Panc1 (cell line): ENCODE data around the gene APBB2. TPM values are rescaled to one million over a fixed set of nuclear protein-coding genes. Genes with fewer than 3 reads are reported as not detected.
A peak's percentile ranks its signal among the peaks of the same experiment; 100 is the strongest.

ENCODE experiments used
- ATAC-seq: fragments of 200-7000 bp; cut with Tn5 transposase; 2 replicates; pipeline ENCODE4 v1.9.1; 2020; ENCODE audit warnings: mild to moderate bottlenecking, moderate library complexity
- BruUV-seq: library from RNA; stranded (reverse); fragments of 400-500 nt; replicated peaks from 2 replicates; lab custom pipeline; 2021; lab: Mats Ljungman, UMichigan
- CTCF ChIA-PET: fragments of 300-600 bp; sonication (Branson Sonifier 250); formaldehyde crosslinking; loops from one replicate; lab custom pipeline; 2022; ENCODE audit warnings: antibody characterized with exemption; lab: Charles Lee
- POLR2A ChIA-PET: fragments of 300-600 bp; sonication (Branson Sonifier 250); formaldehyde crosslinking; loops from one replicate; lab custom pipeline; 2022; ENCODE audit warnings: antibody characterized with exemption; lab: Charles Lee
- DNase-seq: peaks from one replicate; pipeline ENCODE4 v3.0.0-alpha.2; 2010; ENCODE audit warnings: low read depth, low spot score
- H3K27ac ChIP-seq: 2 replicates; pipeline ENCODE4 v1.5.1; 2011; ENCODE audit warnings: mild to moderate bottlenecking, low read length, inconsistent platforms
- H3K27me3 ChIP-seq: fragments of 200-500 bp; sonication (Bioruptor generic); 2 replicates; pipeline ENCODE4 v1.6.0; 2014; ENCODE audit warnings: low read length, inconsistent platforms; ENCODE audit not compliant: control insufficient read depth, insufficient read depth
- H3K36me3 ChIP-seq: fragments of 200-500 bp; sonication (Bioruptor generic); 2 replicates; pipeline ENCODE4 v1.5.1; 2014; ENCODE audit warnings: inconsistent platforms, mild to moderate bottlenecking, low read length, moderate library complexity; ENCODE audit not compliant: control insufficient read depth, insufficient read depth
- H3K4me1 ChIP-seq: 2 replicates; pipeline ENCODE4 v1.5.1; 2011; ENCODE audit warnings: inconsistent platforms, mild to moderate bottlenecking, low read length, moderate library complexity; ENCODE audit not compliant: control insufficient read depth, insufficient read depth
- H3K4me3 ChIP-seq, 2 experiments: 2 replicates each; pipeline ENCODE4 v1.5.1; 2011 to 2012; ENCODE audit warnings: low read depth in 2 of 2, low read length in 2 of 2, mild to moderate bottlenecking in 2 of 2, inconsistent platforms in 1 of 2, moderate library complexity in 1 of 2
- H3K9me3 ChIP-seq: fragments of 200-500 bp; sonication (Bioruptor generic); 2 replicates; pipeline ENCODE4 v1.5.1; 2014; ENCODE audit warnings: low read depth, mild to moderate bottlenecking, inconsistent platforms, low read length, moderate library complexity; ENCODE audit not compliant: control insufficient read depth, insufficient read depth
- CTCF ChIP-seq: fragments of 450-650 bp; IDR thresholded peaks from 2 replicates; pipeline ENCODE4 v1.5.1; 2017; ENCODE audit warnings: mild to moderate bottlenecking
- POLR2AphosphoS5 ChIP-seq: IDR thresholded peaks from 2 replicates; pipeline ENCODE4 v1.6.1; 2012; ENCODE audit warnings: mild to moderate bottlenecking, low read depth, low read length, moderate library complexity
- SIN3A ChIP-seq: IDR thresholded peaks from 2 replicates; pipeline ENCODE4 v1.6.1; 2012; ENCODE audit warnings: low read depth, mild to moderate bottlenecking, low read length, moderate library complexity, borderline replicate concordance; ENCODE audit not compliant: insufficient read depth
- TCF7L2 ChIP-seq: IDR thresholded peaks from 2 replicates; pipeline ENCODE4 v1.6.1; 2011; ENCODE audit warnings: mild to moderate bottlenecking, low read depth, low read length, inconsistent platforms
- in situ Hi-C: cut with HindIII; loops from 2 replicates; pipeline ENCODE4 v1.10.0; 2016; ENCODE audit warnings: low sequenced_read_pairs, low pct_unique_long_range_greater_than_20kb
- intact Hi-C: fragments of 100-400 bp; cut with micrococcal nuclease; formaldehyde crosslinking; loops from one replicate; pipeline ENCODE4 v1.10.0; 2022; ENCODE audit not compliant: unreplicated experiment
- total RNA-seq: library from RNA; stranded (reverse); gene quantifications from one replicate; pipeline ENCODE4 v1.2.1, GENCODE V29; 2021; ENCODE audit not compliant: unreplicated experiment
- TF ChIP-seq, protein P1 (sequence below), 2 experiments: IDR thresholded peaks; 2 replicates each; pipeline ENCODE4 v1.6.1; 2011 to 2012; ENCODE audit warnings: low read depth in 2 of 2, control low read depth in 1 of 2, low read length in 1 of 2, mild to moderate bottlenecking in 1 of 2, moderate library complexity in 1 of 2; ENCODE audit not compliant: insufficient read depth in 1 of 2

Gene APBB2
- total RNA-seq, 1 experiment from 2014 or later = 27.1 TPM

DNA sequence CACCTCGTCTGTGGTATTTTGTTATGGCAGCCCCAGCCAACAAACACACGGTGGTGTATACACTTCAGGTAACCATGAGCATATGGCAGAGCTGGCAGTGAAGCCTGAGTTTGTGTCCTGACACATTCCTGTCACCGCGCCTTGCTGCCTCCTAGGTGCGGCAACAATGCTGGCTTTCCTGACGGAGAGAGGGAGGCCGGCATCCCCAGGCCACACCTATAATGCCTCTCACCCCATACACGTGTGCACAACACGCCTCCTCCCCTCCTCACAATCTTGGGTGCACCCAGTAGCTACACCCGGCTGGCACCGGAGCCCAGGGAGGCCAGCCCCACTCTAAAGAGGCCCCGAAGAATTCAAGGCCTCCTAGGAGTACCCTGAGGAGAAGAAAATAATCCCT is 306.0 kb downstream of the APBB2 start:
- Histone ChIP-seq H3K36me3 (no peaks in the 10 kb centered on the region), H3K27me3 (no peaks in the 10 kb centered on the region), H3K4me3 (no peak overlapping the region), H3K4me1 (peaks cover 17% of the 10 kb centered on the region), H3K27ac (no peak overlapping the region), H3K9me3 (no peaks in the 10 kb centered on the region)
- no TSS peak for BruUV-seq
- in situ Hi-C loops (no loop called here), intact Hi-C loops (no loop called here)
- POLR2A ChIA-PET = no interaction called here
- CTCF ChIA-PET = interaction anchor here (1.0 kb wide), 1 partner anchor 17 kb away, joined by 3 read pairs; no protein-coding TSS in a partner anchor
- ATAC-seq = peak; percentile 32
- TF ChIP-seq SIN3A (no peak), POLR2AphosphoS5 (no peak), CTCF (no peak), TCF7L2 (no peak)
- TF ChIP-seq, protein P1, sequence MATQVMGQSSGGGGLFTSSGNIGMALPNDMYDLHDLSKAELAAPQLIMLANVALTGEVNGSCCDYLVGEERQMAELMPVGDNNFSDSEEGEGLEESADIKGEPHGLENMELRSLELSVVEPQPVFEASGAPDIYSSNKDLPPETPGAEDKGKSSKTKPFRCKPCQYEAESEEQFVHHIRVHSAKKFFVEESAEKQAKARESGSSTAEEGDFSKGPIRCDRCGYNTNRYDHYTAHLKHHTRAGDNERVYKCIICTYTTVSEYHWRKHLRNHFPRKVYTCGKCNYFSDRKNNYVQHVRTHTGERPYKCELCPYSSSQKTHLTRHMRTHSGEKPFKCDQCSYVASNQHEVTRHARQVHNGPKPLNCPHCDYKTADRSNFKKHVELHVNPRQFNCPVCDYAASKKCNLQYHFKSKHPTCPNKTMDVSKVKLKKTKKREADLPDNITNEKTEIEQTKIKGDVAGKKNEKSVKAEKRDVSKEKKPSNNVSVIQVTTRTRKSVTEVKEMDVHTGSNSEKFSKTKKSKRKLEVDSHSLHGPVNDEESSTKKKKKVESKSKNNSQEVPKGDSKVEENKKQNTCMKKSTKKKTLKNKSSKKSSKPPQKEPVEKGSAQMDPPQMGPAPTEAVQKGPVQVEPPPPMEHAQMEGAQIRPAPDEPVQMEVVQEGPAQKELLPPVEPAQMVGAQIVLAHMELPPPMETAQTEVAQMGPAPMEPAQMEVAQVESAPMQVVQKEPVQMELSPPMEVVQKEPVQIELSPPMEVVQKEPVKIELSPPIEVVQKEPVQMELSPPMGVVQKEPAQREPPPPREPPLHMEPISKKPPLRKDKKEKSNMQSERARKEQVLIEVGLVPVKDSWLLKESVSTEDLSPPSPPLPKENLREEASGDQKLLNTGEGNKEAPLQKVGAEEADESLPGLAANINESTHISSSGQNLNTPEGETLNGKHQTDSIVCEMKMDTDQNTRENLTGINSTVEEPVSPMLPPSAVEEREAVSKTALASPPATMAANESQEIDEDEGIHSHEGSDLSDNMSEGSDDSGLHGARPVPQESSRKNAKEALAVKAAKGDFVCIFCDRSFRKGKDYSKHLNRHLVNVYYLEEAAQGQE (IDR thresholded peaks at IDR 0.05; ENCODE audit: insufficient read depth in 1 of 2, low read depth in 2 of 2, low read length in 1 of 2) = no peak
- DNase-seq = no peak

DNA sequence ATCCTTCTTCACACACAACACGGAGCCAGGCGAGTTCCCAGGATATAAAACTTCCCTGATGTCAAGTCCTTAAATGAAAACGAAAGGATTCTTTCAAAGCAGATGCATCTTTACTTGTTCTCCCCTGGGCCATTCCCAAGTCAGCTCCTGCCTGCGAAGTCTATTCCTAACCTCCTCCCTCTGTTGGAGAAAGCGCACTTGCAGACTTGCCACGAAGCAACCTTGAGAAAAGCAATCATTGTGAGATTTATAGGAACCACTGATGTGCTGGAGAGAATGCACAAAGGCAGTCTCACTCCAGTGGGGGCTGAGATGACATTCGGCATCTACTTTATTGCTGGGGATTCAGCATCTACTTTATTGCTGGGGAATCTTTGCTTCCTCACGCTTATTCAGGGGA is 308.9 kb downstream of the APBB2 start:
- no TSS peak for BruUV-seq
- in situ Hi-C loops = no loop called here
- intact Hi-C loops = no loop called here

More for the DNA sequence above, 308.9 kb downstream of the APBB2 start:
- ATAC-seq (no peak), DNase-seq (no peak)
- ChIA-PET CTCF (no interaction called here), POLR2A (no interaction called here)
- Histone ChIP-seq H3K36me3 (no peaks in the 10 kb centered on the region), H3K4me3 (no peak overlapping the region), H3K9me3 (no peaks in the 10 kb centered on the region), H3K27me3 (no peaks in the 10 kb centered on the region), H3K27ac (no peak overlapping the region), H3K4me1 (peaks cover 17% of the 10 kb centered on the region)
- no peak for TF ChIP-seq POLR2AphosphoS5
- TF ChIP-seq SIN3A = no peak
- TF ChIP-seq, protein P1 (IDR thresholded peaks at IDR 0.05; ENCODE audit: insufficient read depth in 1 of 2, low read depth in 2 of 2, low read length in 1 of 2) = no peak
- TF ChIP-seq CTCF = no peak
- no peak for TF ChIP-seq TCF7L2
